Ammon's horn (tissue), 1 donor: Measurements from ENCODE around the gene ARHGAP23.
"Not testable (repeated sequence)": the region's sequence is repeated elsewhere in the genome, so short reads cannot be mapped to it uniquely, and the experiment has no call there.

Source experiments
- DNase-seq: peaks from one replicate; pipeline ENCODE4 v3.0.0-alpha.2; 2016; ENCODE audit warnings: low spot score

ARHGAP23 gene

DNA sequence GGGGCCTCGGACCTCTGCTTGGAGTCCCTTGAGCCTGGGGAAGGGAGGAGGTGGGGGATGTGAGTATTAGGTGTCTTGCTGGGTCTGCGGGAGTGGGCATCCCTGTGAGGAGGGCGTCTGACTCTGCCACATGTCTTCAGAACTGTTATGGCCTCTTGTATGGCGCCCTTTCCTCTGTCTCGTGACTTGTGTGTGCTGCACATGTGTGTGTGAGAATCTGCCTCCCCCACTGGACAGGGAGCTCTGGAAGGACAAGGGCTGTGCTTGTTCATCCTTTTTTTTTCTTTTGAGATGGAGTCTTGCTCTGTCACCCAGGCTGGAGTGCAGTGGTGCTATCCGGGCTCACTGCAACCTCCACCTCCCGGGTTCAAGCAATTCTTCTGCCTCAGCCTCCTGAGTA lies 33.4 kb downstream of the ARHGAP23 start:
- no peak for DNase-seq

DNA sequence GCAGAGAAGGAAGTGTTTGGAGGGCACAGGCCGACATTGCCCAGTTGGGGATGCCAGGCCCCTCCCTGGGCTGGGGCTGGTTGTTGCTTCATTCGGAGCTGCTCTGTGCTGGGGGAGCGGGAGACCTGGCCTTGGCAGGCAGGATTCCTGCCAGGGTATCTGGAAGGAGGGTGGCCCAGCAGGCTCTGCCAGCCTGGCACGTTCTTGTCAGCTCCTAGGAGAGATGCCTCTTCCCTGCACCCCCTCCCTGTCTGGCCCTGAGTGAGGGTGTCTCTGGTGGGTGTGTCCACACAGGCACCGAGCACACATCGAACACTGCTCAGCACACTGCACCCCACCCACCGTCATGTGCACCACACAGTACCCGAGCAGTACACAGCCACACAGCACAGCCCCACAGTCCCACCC lies 35.2 kb downstream of the ARHGAP23 start:
- DNase-seq, result no peak

DNA sequence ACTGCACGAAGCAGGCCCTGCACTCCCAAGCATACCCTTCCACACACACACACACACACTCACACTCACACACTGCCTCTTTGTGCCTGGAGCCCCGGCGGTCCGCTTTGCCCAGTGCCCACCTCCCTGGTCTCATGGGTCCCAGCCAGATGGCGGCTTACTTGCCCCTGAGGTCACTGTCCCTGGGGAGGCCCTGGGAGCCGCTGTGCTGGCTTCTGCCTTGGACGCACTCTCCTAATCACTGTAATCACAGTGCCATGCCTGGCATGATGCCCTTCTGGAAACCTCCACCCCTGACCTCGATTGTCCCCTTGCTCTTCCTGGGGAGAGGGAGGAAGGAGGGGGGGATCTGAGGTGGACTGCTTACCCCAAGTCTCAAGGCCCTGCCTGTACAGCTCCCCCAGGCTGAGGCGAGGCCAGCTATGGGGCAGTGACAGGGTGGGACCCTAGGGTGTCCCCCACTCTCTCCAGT lies 36.0 kb downstream of the ARHGAP23 start:
- DNase-seq, result peak; percentile 76

DNA sequence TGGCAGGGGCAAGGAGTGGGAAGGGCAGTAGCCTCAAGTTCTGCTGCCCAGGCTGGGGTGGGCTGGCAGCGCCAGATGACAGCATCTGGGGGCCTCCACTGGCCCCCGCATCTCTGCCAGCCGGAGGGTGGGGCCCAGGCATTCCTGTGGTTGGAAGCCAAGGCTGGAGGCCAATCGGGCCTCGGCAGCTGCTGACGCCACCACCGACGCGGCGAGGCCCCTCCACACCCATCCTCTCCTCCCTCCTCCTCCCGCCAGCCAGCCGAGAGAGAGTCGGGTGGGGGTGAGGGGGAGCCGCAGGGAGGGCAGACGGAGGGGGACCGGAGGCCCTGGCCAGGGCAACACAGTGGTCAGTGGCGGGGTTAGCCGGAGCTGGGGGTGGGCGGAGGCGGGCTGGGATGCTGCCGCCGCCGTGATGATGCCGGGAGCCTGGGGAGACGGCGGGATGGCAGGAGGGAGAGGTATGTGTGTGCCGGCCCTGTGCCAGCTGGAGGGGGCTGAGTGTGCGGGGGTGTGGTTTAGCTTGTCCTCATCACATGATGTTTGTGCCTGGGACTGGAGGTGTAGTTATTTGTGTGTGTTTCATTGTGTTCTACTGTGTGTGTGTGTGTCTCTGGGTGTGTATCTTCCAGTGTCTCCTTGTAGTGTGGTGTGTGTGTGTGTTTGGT lies 36.6 kb downstream of the ARHGAP23 start:
- peak; percentile 97 for DNase-seq

DNA sequence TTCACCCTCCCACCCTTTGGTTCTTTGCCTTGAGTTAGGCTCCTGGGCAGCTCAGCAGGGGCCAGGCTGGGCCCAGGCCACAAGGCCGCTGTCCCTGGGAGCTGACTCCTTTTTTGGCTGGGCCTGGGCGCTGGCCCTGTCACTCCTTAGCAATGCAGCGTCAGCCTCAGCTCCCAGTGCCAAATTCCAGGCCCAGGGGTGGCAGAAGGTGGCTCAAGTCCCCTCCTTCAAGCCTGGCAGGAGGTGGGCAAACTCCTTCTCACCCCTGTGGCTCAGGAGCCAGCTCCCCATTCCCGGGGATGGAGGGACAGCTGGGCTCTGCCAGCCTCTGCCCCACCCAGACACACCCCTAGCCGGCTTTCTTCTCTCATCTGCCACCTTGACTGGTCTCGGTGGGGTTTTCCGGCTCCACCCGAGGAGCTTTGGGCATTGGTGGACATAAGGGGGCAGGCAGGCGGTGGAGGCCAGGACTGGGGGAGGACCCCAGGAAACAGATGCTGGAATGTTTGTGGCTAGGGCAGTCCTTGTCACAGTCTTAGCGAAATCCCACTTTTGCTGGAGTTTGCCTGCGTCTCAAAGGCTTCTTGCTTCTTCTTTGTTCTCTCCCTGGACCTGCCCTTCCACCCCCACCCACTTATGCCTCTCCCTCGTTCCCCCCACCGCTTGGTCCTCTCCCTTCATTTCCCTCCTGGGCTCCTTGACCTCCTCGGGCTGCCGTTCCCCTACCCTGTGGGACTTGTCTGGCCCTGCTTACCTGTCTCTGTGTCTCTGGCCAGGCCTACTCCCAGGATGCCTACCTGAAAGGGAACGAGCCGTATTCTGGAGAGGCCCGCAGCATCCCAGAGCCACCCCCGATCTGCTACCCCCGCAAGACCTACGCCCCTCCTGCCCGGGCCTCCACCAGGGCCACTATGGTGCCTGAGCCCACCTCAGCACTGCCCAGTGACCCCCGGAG lies 37.4 kb downstream of the ARHGAP23 start:
- DNase-seq, result no peak

DNA sequence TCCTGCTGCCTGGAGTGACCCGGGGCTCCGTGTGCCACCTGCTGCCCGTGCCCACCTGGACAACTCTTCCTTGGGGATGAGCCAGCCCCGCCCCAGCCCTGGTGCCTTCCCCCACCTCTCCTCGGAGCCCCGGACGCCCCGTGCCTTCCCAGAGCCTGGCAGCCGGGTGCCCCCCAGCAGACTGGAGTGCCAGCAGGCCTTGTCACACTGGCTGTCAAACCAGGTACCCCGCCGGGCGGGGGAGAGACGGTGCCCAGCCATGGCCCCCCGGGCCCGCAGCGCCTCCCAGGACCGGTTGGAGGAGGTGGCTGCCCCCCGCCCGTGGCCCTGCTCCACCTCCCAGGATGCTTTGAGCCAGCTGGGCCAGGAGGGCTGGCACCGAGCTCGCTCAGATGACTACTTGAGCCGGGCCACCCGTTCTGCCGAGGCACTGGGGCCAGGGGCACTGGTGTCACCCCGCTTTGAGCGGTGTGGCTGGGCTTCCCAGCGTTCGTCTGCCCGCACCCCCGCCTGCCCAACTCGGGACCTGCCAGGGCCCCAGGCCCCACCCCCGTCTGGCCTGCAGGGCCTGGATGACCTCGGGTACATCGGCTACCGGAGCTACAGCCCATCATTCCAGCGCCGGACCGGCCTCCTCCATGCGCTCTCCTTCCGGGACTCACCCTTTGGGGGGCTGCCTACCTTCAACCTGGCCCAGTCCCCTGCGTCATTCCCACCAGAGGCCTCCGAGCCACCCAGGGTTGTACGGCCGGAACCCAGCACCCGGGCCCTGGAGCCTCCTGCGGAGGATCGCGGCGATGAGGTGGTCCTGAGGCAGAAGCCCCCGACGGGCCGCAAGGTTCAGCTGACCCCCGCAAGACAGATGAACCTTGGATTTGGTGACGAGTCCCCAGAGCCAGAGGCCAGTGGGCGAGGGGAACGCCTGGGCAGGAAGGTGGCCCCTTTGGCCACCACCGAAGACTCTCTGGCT lies 38.4 kb downstream of the ARHGAP23 start:
- DNase-seq, result no peak

DNA sequence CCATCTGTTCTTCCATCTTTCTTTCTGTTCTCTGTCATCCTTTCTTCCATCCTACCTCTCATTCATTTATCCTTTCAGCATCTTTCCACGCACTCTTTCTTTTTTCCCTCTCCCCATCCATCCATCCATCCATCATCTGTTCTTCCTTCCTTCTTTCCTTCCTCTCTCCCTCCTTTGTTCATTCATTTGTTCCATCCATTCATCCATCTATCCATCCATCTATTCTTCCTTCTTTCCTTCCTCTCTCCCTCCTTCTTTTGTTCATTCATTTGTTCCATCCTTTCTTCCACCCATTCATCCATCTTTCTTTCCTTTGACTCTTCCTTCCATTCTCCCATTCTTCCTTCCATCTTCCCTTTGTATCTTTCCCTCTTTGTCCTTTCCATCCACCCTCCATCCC lies 39.2 kb downstream of the ARHGAP23 start:
- no peak for DNase-seq

DNA sequence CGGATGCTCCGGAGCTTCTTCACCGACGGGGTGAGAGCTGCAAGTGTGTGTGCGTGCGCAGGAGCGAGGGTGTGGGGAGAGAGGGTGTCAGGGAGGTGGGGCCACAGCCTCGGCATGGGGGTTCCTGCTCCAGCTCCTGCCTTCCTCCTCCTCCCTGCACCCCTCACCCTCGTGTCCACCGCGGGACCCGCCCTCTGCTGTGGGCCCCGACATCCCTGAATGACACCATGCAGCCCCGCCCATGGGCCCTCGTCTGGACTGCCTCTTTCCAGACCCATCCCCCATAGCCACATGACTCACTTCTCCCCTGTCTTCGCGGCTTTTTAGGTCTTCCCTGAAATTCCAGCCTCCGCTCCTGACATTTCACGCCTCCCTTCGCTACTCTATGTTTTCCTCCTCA lies 41.6 kb downstream of the ARHGAP23 start:
- DNase-seq, result peak; percentile 39

DNA sequence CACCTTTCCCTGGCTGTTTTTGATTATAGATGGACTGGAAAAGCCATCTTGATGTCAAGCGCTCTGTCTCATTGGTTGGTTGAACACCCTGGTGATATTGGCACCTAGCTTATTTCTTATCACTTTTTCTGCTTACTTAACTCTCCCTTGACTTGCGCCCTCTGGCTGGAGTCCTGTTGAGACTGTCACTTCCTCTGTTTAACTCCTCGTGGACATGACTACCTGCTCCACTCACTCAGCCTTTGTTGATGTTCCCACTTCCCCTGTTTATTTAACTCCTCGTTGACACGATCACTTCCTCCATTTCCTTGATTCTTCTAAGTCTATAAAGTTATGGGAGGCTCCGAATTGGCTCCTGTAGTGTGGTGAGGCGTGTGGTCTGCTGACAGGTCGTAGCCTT lies 43.0 kb downstream of the ARHGAP23 start:
- DNase-seq, result not testable (repeated sequence)

DNA sequence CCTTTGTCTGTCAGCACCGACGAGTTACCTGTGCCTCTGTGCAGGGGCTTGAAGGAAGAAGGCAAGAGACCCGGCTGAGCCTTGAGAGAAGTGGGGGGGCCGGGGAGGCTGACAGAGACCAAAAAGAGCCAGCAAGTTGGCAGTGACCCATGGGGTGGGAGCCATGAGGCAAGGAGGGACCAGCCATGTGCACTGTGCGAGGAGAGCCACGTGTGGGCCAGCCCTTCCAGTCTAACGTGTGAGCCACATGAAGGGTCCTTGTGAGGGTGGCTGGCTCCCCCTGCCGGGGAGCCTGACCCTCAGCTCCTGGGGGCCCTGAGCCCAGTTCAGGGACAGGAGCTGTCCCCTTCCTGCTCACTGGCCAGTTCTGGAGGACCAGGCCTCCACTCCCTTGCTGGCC lies 46.4 kb downstream of the ARHGAP23 start:
- DNase-seq, result not testable (repeated sequence)

DNA sequence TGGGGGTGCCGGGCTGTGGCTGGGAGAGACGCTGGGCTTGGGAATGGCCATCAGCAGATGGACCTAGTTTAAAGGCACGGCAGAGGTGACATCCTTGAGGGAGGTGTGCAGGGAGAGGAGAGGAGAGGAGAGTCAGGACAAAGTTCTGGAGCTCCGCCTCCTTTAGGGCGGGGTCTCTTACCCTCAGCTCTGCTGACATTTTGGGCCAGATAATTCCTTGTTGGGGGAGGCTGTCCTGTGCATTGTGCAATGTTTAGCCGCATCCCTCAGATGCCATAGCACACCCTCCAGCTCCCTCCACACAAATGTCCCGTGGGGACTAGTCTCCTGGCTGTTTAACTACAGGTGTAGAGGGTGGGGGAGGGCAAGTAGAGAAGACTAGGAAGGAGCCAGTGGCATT lies 48.3 kb downstream of the ARHGAP23 start:
- no peak for DNase-seq

DNA sequence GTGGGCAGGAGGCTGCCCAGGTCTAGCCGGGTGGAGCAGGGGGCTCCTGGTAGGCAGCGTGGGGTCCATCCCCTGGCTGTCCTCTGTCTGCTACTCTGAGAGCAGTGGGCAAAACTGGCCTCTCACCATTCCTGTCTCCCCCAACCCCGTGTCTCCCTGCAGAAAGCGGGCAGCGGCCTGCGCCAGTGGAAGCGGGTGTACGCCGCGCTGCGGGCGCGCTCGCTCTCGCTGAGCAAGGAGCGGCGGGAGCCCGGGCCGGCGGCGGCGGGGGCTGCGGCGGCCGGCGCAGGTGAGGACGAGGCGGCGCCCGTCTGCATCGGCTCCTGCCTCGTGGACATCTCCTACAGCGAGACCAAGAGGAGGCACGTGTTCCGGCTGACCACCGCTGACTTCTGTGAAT lies 49.2 kb downstream of the ARHGAP23 start:
- not testable (repeated sequence) for DNase-seq

DNA sequence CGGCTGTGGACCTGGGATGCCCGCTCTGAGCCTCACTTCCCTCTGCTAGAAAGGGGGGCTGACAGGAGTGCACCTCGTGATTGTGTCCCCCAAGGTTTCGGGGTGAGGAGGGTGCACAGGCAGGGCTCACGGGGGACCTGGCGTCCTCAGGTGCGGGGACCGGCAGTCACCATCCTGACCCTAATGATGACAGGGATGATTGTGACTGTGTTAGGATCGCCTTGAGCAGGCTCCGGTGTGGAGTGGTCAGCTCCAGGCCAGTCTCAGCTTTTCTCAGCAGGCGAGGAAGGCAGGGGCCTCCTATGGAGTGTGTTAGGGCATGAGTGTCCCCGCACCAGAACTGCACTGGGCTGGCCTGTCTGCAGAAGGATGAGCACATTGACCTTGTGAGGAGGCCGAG lies 49.7 kb downstream of the ARHGAP23 start:
- not testable (repeated sequence) for DNase-seq

DNA sequence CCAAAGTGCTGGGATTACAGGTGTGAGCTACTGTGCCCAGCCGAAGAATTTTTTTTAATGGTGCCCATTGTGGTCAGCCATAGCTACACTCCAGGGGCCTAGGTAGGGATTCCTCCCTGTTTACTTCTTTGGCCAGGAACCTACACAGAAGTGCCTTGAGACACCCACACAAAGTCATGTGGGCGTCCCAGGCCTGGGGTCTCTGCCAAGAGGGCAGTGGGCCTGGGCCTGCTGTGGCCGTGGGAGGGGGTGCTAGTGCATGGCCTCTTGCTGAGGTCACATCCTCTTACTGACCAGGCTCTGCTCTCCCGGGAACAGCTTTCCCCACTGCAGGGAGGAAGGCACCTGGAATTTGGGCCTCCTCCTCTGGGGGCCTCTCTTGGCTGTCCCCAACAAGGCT lies 50.4 kb downstream of the ARHGAP23 start:
- DNase-seq, result not testable (repeated sequence)

DNA sequence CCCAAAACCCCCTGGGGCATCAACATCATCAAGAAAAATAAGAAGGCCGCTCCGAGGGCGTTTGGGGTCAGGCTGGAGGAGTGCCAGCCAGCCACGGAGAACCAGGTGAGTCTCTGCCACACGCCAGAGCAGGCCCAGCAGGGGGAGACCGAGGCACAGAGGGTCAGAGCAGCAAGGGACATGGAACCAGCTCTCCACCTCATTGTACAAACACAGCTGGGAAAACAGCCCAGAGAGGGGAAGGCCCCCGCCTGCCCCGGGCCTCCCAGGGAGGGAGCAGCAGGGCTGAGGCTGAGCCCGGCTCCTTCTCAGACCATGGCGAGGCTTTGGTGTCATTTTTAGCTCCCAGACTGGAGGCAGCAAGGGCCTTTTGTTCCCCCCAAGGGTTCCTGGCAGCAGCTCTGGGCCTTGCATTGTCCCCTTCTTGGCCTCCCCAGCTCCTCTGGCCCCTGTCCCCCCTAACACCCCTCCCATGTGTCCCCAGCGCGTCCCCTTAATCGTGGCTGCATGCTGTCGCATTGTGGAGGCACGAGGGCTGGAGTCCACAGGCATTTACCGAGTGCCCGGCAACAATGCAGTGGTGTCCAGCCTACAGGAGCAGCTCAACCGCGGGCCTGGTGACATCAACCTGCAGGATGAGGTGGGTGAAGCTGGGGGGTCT lies 53.9 kb downstream of the ARHGAP23 start:
- peak; percentile 70 for DNase-seq

DNA sequence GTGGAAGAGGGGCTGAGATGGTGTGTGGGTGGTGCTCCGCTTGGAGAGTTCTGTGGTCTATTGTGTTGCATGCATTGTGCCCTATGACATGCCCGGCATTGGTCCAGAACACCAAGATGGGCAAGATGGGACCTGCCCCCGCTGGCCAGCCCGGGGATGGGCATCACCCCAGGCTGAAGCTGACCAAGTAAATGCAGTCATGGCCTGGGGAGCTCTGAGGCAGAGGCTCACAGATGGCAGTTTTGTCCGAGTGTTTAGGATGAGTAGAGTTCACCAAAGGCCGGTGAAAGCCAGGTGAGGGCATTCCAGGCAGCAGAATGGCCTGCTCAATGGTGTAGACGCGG lies 54.4 kb downstream of the ARHGAP23 start:
- not testable (repeated sequence) for DNase-seq

DNA sequence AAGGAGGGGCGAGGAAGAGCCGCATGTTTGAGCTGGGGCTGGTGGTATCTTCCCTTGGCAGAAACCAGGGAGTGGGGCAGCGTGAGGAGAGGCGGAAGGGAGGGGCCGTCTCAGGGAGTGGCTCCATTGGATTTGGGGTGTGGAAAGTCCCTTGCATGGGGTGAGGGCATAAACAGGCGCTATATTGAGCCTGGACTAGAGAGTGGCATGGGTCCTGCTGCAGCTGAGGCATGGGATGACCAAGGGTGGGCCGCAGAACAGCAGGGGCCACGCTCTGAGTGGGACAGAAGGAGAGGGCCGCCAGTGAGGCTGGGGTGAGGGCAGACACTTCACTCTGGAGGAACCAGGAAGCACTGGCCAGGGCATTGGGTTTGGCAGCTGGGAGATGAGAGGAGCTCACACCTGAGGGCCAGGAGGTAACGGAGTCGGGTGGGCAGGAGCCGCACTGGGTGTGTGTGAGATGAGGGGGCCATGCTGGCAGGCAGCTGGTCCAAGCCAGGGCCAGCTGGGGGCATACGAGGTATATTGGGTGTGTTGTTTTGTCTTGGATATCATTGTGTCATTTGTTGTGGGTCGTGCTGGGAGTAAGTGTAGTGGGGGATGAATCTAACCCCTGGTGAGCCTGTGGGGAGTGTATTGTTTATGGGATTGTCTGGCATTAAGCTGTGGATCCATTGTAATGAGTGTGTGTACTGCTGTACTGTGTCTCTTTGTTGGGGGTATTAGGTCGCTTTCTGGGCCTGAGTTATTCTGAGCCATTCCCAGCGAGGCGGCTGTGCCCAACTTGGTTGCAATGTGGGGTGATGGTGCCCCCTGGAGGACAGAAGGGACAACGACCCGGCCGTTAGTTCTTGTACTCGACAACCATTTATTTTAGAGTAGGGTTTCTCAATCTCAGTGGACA lies 56.2 kb downstream of the ARHGAP23 start:
- DNase-seq, result peak; percentile 92

DNA sequence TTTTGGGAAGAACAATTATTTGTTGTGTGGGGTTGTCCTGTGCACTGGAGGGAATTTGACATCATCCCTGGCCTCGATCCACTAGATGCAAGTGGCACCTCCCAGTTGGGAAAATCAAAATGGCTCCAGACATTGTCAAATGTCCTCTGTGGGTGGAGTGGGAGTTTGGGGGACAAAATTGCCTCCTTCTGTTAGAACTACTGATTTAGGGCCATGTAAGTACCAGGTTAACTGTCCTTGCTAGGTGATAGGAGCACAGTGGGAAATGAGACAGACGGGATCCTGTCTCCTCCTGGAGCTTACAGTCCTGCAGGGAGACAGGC lies 56.8 kb downstream of the ARHGAP23 start:
- DNase-seq, result no peak

DNA sequence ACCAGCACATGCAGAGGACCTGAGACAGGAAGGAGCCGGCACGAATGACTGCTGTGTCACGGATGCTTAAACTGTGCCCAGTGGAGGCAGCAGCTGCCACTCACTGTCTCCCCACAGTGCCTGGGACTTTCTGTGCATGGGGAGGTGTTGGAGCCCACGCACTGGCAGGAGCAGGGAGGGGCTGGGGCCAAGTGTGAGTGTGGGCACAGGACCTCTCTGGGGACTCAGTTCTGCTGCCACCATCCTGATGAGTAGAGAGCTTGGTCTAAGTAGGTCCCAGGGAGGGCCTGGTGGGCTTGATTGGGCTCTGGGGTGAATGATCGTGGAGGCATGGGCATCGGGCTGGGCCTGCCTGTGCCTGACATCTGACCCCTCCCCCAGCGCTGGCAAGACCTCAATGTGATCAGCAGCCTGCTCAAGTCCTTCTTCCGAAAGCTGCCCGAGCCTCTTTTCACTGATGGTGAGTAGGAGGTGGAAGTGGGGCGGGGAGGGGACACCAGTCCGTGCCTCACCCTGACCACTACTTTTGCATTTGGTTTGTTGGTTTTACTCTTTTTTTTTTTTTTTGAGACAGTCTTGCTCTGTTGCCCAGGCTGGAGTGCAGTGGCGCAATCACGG lies 57.5 kb downstream of the ARHGAP23 start:
- not testable (repeated sequence) for DNase-seq

DNA sequence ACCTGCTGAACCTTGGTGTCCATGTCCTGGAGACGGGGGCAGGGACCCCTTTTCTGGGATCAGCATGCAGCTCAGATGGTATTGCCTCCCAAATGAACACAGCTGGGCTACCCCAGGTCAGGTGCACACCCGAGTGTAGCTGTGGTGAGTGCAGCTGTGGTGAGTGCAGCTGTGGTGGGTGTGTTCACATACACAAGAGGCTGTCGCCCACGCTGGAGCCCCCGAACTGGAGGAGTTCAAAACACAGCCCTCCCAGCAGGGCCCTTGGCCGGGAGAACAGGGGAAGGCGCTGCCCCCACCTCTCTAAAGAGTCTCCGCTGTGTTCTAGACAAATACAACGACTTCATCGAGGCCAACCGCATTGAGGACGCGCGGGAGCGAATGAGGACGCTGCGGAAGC lies 61.5 kb downstream of the ARHGAP23 start:
- DNase-seq, result not testable (repeated sequence)
